ENCODE data around the gene WDR73. TPM values are rescaled to one million over a fixed set of nuclear protein-coding genes. Genes with fewer than 3 reads are reported as not detected.
A peak's percentile ranks its signal among the peaks of the same experiment; 100 is the strongest.

Gene WDR73
- total and polyA plus RNA-seq, 2 of the 4 experiments (the other 2 are of a cell fraction): 21.5 to 25.5 TPM

GRCh38 chr15:84669726-84670125 lies 15.6 kb upstream of the WDR73 start:
- H3K4me2 ChIP-seq (ENCODE audit: low read depth, low read length): no peak overlapping the region
- POLR2A ChIA-PET (ENCODE audit: unreplicated experiment): no interaction called here

More at GRCh38 chr15:84669726-84670125, 15.6 kb upstream of the WDR73 start:
- dilution Hi-C loops (cut with HindIII; ENCODE audit: low sequenced_read_pairs, unreplicated experiment): no loop called here
- Histone ChIP-seq H2BK15ac (ENCODE audit: low read depth, low read length) (no peak overlapping the region), H4K20me1 (ENCODE audit: insufficient read depth, low read length) (peaks cover 5% of the 10 kb centered on the region; the same call in 1 of the 2 replicates), H3K9ac (ENCODE audit: low read depth, low read length) (no peak overlapping the region), H3K27ac (ENCODE audit: insufficient read depth, low read length) (no peak overlapping the region), H2AK9ac (replicated peaks; ENCODE audit: low read depth, low read length, poor library complexity) (no peak overlapping the region), H4K5ac (ENCODE audit: low read depth, low read length) (no peak overlapping the region), H3K18ac (ENCODE audit: low read depth, low read length) (no peak overlapping the region), H3K23ac (ENCODE audit: low read depth, low read length) (0 out of 2 replicates have a peak overlapping the region, but pooled peaks have one; percentile 44), H3K9me1 (ENCODE audit: insufficient read depth, low read length) (peaks cover 17% of the 10 kb centered on the region), H3K79me1 (ENCODE audit: low read depth in 1 of 2, low read length in 2 of 2) (peaks cover 23 to 52% of the 10 kb centered on the region in 2 experiments; a peak in 3 of 4 replicates), H4K91ac (ENCODE audit: insufficient read depth, low read depth, low read length) (no peak overlapping the region), H2AFZ (replicated peaks; ENCODE audit: low read length, poor library complexity) (no peak overlapping the region), H3K56ac (ENCODE audit: extremely low read depth, insufficient read depth, low read length) (no peak overlapping the region), H2BK5ac (ENCODE audit: low read depth, low read length, poor library complexity, severe bottlenecking) (no peak overlapping the region), H3K36me3 (ENCODE audit: control insufficient read depth, insufficient read depth, low read length) (peaks cover 19% of the 10 kb centered on the region), H2BK120ac (ENCODE audit: low read depth, low read length) (no peak overlapping the region), H4K8ac (ENCODE audit: low read depth in 2 of 2, low read length in 2 of 2) (no peak overlapping the region), H3K14ac (replicated peaks; ENCODE audit: low read depth, low read length) (no peak overlapping the region), H3K9me3 (ENCODE audit: control insufficient read depth, insufficient read depth, low read length) (no peaks in the 10 kb centered on the region), H2AK5ac (ENCODE audit: low read depth, low read length) (no peak overlapping the region), H3K4ac (ENCODE audit: low read depth, low read length) (peak overlapping the region; percentile 26; the same call in 1 of the 2 replicates), H2BK20ac (ENCODE audit: low read depth, low read length) (no peak overlapping the region), H3K27me3 (ENCODE audit: control insufficient read depth, insufficient read depth, low read length) (no peaks in the 10 kb centered on the region), H3K4me3 (ENCODE audit: insufficient read depth, low read depth, low read length) (no peak overlapping the region), H3K4me1 (ENCODE audit: control insufficient read depth, insufficient read depth, low read length) (peaks cover 10% of the 10 kb centered on the region)
- intact Hi-C loops (cut with micrococcal nuclease): loop anchor here (5.0 kb wide), 1 partner anchor 48 kb away; the partner anchor contains the start of gene SEC11A
- 70% methylated on average over 3 of the region's 8 CpGs; no CpG with 5 or more reads in 1 of the 2 experiments for WGBS, 2 experiments (ENCODE audit: extremely low coverage in 2 of 2, insufficient read length in 1 of 2)
- TSS peak; percentile 88 for BruUV-seq (replicated peaks)
- TF ChIP-seq CHD1 (IDR thresholded peaks at IDR 0.05; ENCODE audit: low read depth, low read length) (no peak), USF2 (IDR thresholded peaks at IDR 0.05; ENCODE audit: low read depth, low read length) (no peak), POLR2A (IDR thresholded peaks at IDR 0.05; ENCODE audit: low read depth, low read length) (no peak), MAFK (IDR thresholded peaks at IDR 0.05; ENCODE audit: low read depth, low read length) (no peak), RAD21 (IDR thresholded peaks at IDR 0.05; ENCODE audit: low read length) (no peak), FOS (IDR thresholded peaks at IDR 0.05; ENCODE audit: low read depth, low read length) (no peak), RCOR1 (IDR thresholded peaks at IDR 0.05; ENCODE audit: insufficient replicate concordance, low read length) (no peak)
- TF ChIP-seq, protein P1, sequence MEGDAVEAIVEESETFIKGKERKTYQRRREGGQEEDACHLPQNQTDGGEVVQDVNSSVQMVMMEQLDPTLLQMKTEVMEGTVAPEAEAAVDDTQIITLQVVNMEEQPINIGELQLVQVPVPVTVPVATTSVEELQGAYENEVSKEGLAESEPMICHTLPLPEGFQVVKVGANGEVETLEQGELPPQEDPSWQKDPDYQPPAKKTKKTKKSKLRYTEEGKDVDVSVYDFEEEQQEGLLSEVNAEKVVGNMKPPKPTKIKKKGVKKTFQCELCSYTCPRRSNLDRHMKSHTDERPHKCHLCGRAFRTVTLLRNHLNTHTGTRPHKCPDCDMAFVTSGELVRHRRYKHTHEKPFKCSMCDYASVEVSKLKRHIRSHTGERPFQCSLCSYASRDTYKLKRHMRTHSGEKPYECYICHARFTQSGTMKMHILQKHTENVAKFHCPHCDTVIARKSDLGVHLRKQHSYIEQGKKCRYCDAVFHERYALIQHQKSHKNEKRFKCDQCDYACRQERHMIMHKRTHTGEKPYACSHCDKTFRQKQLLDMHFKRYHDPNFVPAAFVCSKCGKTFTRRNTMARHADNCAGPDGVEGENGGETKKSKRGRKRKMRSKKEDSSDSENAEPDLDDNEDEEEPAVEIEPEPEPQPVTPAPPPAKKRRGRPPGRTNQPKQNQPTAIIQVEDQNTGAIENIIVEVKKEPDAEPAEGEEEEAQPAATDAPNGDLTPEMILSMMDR (conservative IDR thresholded peaks at IDR 0.05; ENCODE audit: low read depth, low read length): no peak
- in situ Hi-C loops (cut with MboI; ENCODE audit: low sequenced_read_pairs): no loop called here
- ATAC-seq (ENCODE audit: low read depth): no peak
- peak; percentile 49 for DNase-seq
- CTCF ChIA-PET: no interaction called here
